ENCODE results near the gene PDHX. TPM values are rescaled to one million over a fixed set of nuclear protein-coding genes. Genes with fewer than 3 reads are reported as not detected.

The PDHX gene
- total and polyA plus RNA-seq, 10 of the 15 experiments (the other 5 are each of a cell fraction or from before 2014, with no cell fraction given), result 14.5 to 41.9 (median 28.0) TPM

GRCh38 chr11:34999453-34999852 lies 83.0 kb downstream of the PDHX start:
- Histone ChIP-seq H3K27me3 (replicated peaks in 1 of 2; ENCODE audit: control insufficient read depth in 2 of 2, insufficient read depth in 2 of 2, low read length in 1 of 2) (no peaks in the 10 kb centered on the region), H2AFZ (ENCODE audit: control insufficient read depth, low read depth, low read length) (no peak overlapping the region), H3K79me2 (ENCODE audit: control insufficient read depth, insufficient read depth, low read length) (no peaks in the 10 kb centered on the region), H3K4me1 (ENCODE audit: control insufficient read depth, insufficient read depth, low read length) (peaks cover 10% of the 10 kb centered on the region), H3K4me3 (no peak overlapping the region), H3K36me3 (ENCODE audit: control insufficient read depth in 2 of 2, insufficient read depth in 2 of 2, low read length in 1 of 2) (no peaks in the 10 kb centered on the region), H3K9ac (ENCODE audit: control insufficient read depth, insufficient read depth, low read length) (no peak overlapping the region), H4K20me1 (ENCODE audit: control insufficient read depth, insufficient read depth) (no peaks in the 10 kb centered on the region), H3K4me2 (ENCODE audit: control insufficient read depth, insufficient read depth) (no peak overlapping the region), H3K27ac (ENCODE audit: control insufficient read depth, insufficient read depth) (no peak overlapping the region), H3K9me3 (replicated peaks; ENCODE audit: control insufficient read depth, insufficient read depth, low read length) (no peaks in the 10 kb centered on the region)
- ChIA-PET POLR2A (interaction anchor here (0.6 to 1.6 kb wide), 2 partner anchors 12 to 163 kb away, joined by 5 to 6 read pairs; no protein-coding TSS in a partner anchor), RAD21 (ENCODE audit: unreplicated experiment) (interaction anchor here (0.8 to 6.9 kb wide), 19 partner anchors 11 to 392 kb away, joined by 3 to 79 read pairs (median 4); partner anchors contain the start of gene CD44), SMC1A (ENCODE audit: uncharacterized antibody, unreplicated experiment) (interaction anchor here (0.7 to 15.3 kb wide), 30 partner anchors 10 to 486 kb away, joined by 3 to 234 read pairs (median 5); partner anchors contain the start of gene CD44), CTCF (interaction anchor here (0.8 to 12.1 kb wide), 21 partner anchors 8 to 406 kb away, joined by 3 to 122 read pairs (median 3); no protein-coding TSS in a partner anchor)
- in situ Hi-C loops (cut with MboI) (loop anchor here (5.0 kb wide), 2 partner anchors 238 to 393 kb away; no protein-coding TSS in a partner anchor), intact Hi-C loops (cut with micrococcal nuclease; ENCODE audit: unreplicated experiment) (no loop called here)
- no TSS peak for BruUV-seq (replicated peaks)
- DNase-seq (ENCODE audit: low read depth, low spot score) (no peak), ATAC-seq (no peak), FAIRE-seq (no peak)
- WGBS (ENCODE audit: insufficient coverage, insufficient replicate concordance, low lambda C conversion rate, missing lambda C conversion rate), result 80% methylated on average over 4 of the region's 4 CpGs
- no peak for TF ChIP-seq BACH1 (IDR thresholded peaks at IDR 0.05; ENCODE audit: borderline replicate concordance)
- TF ChIP-seq GATAD2B (conservative IDR thresholded peaks at IDR 0.05; ENCODE audit: low read depth), result no peak
- TF ChIP-seq SP1 (IDR thresholded peaks at IDR 0.05; ENCODE audit: low read depth, low read length), result no peak
- no peak for TF ChIP-seq CEBPB (IDR thresholded peaks at IDR 0.05; ENCODE audit: borderline replicate concordance in 1 of 2, low read depth in 2 of 2, low read length in 2 of 2)
- TF ChIP-seq TAF1 (IDR thresholded peaks at IDR 0.05; ENCODE audit: borderline replicate concordance, low read depth, low read length), result no peak
- no peak for TF ChIP-seq CHD1 (IDR thresholded peaks at IDR 0.05; ENCODE audit: low read depth, low read length)
- no peak for TF ChIP-seq ZSCAN29 (IDR thresholded peaks at IDR 0.05)
- TF ChIP-seq, protein P1, sequence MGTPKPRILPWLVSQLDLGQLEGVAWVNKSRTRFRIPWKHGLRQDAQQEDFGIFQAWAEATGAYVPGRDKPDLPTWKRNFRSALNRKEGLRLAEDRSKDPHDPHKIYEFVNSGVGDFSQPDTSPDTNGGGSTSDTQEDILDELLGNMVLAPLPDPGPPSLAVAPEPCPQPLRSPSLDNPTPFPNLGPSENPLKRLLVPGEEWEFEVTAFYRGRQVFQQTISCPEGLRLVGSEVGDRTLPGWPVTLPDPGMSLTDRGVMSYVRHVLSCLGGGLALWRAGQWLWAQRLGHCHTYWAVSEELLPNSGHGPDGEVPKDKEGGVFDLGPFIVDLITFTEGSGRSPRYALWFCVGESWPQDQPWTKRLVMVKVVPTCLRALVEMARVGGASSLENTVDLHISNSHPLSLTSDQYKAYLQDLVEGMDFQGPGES (IDR thresholded peaks at IDR 0.05), result no peak
- no peak for TF ChIP-seq SREBF1 (IDR thresholded peaks at IDR 0.05; ENCODE audit: low read length)
- TF ChIP-seq MEF2B (IDR thresholded peaks at IDR 0.05; ENCODE audit: partially characterized antibody, poor library complexity, severe bottlenecking), result no peak
- no peak for TF ChIP-seq SKIL (IDR thresholded peaks at IDR 0.05; ENCODE audit: low read depth, poor library complexity, severe bottlenecking)
- TF ChIP-seq ZNF274 (IDR thresholded peaks at IDR 0.05; ENCODE audit: insufficient read depth, insufficient read length), result no peak
- TF ChIP-seq, protein P2, sequence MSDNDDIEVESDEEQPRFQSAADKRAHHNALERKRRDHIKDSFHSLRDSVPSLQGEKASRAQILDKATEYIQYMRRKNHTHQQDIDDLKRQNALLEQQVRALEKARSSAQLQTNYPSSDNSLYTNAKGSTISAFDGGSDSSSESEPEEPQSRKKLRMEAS (IDR thresholded peaks at IDR 0.05; ENCODE audit: low read depth, low read length), result no peak
- TF ChIP-seq SMAD1 (IDR thresholded peaks at IDR 0.05; ENCODE audit: low read depth, partially characterized antibody), result no peak
- no peak for TF ChIP-seq EED (IDR thresholded peaks at IDR 0.05; ENCODE audit: low read depth)
- no peak for TF ChIP-seq MTA3 (IDR thresholded peaks at IDR 0.05; ENCODE audit: borderline replicate concordance, low read length)
- TF ChIP-seq HDGF (IDR thresholded peaks at IDR 0.05), result no peak
- no peak for TF ChIP-seq HDAC6 (IDR thresholded peaks at IDR 0.05; ENCODE audit: unreplicated experiment)
- no peak for TF ChIP-seq ZZZ3 (IDR thresholded peaks at IDR 0.05; ENCODE audit: control insufficient read depth, insufficient read length, low read depth)

Measured in GM12878 (cell line).